ENCODE results near the gene EDAR. TPM values are rescaled to one million over a fixed set of nuclear protein-coding genes. Genes with fewer than 3 reads are reported as not detected.
A peak's percentile ranks its signal among the peaks of the same experiment; 100 is the strongest.

EDAR gene
- polyA plus RNA-seq, 6 donors from 2014 or later = 0.05 TPM; not detected in 5

GRCh38 chr2:109018452-109018851 is 29.4 kb upstream of the EDAR start:
- peaks cover 8 to 29% (median 19%) of the 10 kb centered on the region in 3 donors for H3K27me3 Mint-ChIP-seq
- no peaks in the 10 kb centered on the region for H3K9me3 Mint-ChIP-seq
- H3K27ac Mint-ChIP-seq = peak overlapping the region in 1 of 6 donors; percentile 86
- H3K4me3 Mint-ChIP-seq = no peak overlapping the region
- no peak for ATAC-seq (ENCODE audit: low read depth in 2 of 2)
- no peak for DNase-seq
- no peaks in the 10 kb centered on the region for H3K36me3 Mint-ChIP-seq
- no peaks in the 10 kb centered on the region for H3K4me1 Mint-ChIP-seq

DNA sequence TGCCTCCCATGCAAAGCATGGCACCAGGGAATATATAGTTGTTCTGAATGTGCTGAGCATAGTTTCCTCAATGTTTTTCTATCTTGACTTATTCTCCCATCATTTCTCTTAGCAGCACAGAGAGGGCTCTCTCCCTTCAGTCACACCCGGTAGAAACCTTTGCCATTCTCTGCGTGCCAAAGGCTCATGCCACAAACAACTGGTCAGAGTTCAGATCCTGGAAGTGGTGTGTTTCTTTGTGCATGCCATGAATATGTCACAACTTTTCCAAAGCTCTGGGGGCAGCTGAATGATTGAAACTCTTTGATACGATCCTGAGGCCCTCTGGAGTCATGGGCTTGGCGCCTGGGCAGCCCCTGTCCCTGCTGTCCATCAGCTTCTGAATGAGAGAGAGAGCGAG is 28.0 kb upstream of the EDAR start:
- no peak for DNase-seq
- Mint-ChIP-seq H3K9me3 (no peaks in the 10 kb centered on the region), H3K4me1 (no peaks in the 10 kb centered on the region), H3K36me3 (no peaks in the 10 kb centered on the region), H3K4me3 (no peak overlapping the region), H3K27ac (no peak overlapping the region), H3K27me3 (peaks cover 8 to 29% (median 20%) of the 10 kb centered on the region in 3 donors)
- no peak for ATAC-seq (ENCODE audit: low read depth in 2 of 2)

DNA sequence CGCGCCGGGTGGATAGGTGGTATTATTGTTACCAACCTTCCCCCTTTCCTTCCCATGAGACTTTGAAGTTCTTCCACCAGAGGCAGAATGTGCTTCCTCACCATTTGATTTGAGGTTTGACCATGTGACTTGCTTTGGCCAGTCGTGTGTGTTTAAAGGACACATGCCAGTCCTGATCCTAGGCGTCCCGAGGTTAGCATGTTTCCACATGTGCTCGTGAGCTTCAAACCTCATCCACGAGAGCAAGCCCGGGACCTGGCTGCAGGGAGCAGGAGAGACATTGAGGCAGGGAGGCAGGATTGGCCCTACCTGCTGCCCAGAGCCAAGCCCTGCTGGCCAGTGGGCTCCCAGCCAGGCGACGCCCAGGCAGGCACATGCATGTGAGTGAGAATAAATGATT is 27.4 kb upstream of the EDAR start:
- DNase-seq = no peak
- H3K27me3 Mint-ChIP-seq = peaks cover 8 to 29% (median 26%) of the 10 kb centered on the region in 3 donors
- no peak overlapping the region for H3K4me3 Mint-ChIP-seq
- no peak overlapping the region for H3K27ac Mint-ChIP-seq
- no peaks in the 10 kb centered on the region for H3K4me1 Mint-ChIP-seq
- no peak for ATAC-seq (ENCODE audit: low read depth in 2 of 2)
- H3K9me3 Mint-ChIP-seq = no peaks in the 10 kb centered on the region
- H3K36me3 Mint-ChIP-seq = no peaks in the 10 kb centered on the region

GRCh38 chr2:109014476-109014875 is 25.5 kb upstream of the EDAR start:
- no peak for ATAC-seq (ENCODE audit: low read depth in 2 of 2)
- Mint-ChIP-seq H3K27me3 (peaks cover 8 to 26% (median 15%) of the 10 kb centered on the region in 3 donors), H3K36me3 (no peaks in the 10 kb centered on the region), H3K27ac (no peak overlapping the region), H3K4me1 (no peaks in the 10 kb centered on the region), H3K9me3 (peaks cover 0 to 1% (median 0%) of the 10 kb centered on the region in 7 donors), H3K4me3 (no peak overlapping the region)
- DNase-seq = no peak

DNA sequence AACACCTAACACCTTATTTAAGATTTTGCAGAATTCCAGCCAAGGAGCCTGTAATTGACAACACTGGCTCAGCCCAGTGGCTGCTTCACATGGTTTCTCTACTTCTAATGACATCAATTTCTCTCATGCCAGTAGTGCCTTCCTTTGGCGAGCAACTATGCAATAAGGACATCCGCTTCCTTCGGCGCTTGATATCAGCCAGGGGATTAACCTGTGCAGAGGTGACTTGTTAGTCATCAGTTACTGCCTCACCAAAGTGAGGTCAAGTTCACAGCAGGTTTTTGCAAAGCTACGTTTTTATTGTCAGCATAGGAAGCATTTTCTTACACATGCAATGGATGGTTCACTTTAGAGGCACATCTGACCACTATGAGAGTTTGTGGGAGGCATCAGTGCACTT is 24.0 kb upstream of the EDAR start:
- H3K27me3 Mint-ChIP-seq = peaks cover 4 to 18% (median 5%) of the 10 kb centered on the region in 3 donors
- DNase-seq = no peak
- H3K36me3 Mint-ChIP-seq = no peaks in the 10 kb centered on the region
- ATAC-seq (ENCODE audit: low read depth in 2 of 2) = no peak
- peaks cover 0 to 1% (median 0%) of the 10 kb centered on the region in 7 donors for H3K9me3 Mint-ChIP-seq
- no peaks in the 10 kb centered on the region for H3K4me1 Mint-ChIP-seq
- no peak overlapping the region for H3K27ac Mint-ChIP-seq
- no peak overlapping the region for H3K4me3 Mint-ChIP-seq

- H3K9me3 Mint-ChIP-seq = peaks cover 0 to 1% (median 0%) of the 10 kb centered on the region in 7 donors
- DNase-seq (no peak), ATAC-seq (ENCODE audit: low read depth in 2 of 2) (no peak)
- H3K27me3 Mint-ChIP-seq = peaks cover 0 to 18% (median 0%) of the 10 kb centered on the region in 3 donors
- H3K4me1 Mint-ChIP-seq = no peaks in the 10 kb centered on the region
- no peak overlapping the region for H3K4me3 Mint-ChIP-seq
- no peaks in the 10 kb centered on the region for H3K36me3 Mint-ChIP-seq
- no peak overlapping the region for H3K27ac Mint-ChIP-seq
Observed at GRCh38 chr2:109009920-109010610, 21.0 kb upstream of the EDAR start.

DNA sequence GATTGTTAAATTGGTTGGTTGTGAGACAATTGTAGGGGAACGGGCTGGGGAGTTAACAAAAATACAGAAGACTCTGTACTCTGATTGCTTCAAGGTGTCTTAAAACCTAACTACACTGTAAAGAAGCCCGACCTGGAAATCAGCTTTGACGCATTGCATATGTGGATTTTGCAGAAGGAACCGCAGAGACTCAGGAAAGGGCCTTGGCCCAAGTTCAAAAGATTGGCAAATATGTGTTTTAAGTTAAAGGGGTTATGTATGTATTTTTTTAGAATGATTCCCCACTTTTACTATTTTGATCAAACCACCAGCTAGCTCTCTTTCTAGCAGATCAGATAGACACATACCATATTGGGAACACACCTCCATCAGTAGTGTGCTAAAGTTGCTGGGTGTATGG is 18.0 kb upstream of the EDAR start:
- Mint-ChIP-seq H3K36me3 (no peaks in the 10 kb centered on the region), H3K27ac (no peak overlapping the region), H3K4me1 (no peaks in the 10 kb centered on the region), H3K27me3 (peaks cover 0 to 17% (median 8%) of the 10 kb centered on the region in 3 donors), H3K4me3 (no peak overlapping the region), H3K9me3 (peaks cover 0 to 1% (median 0%) of the 10 kb centered on the region in 7 donors)
- DNase-seq (no peak), ATAC-seq (ENCODE audit: low read depth in 2 of 2) (no peak)

DNA sequence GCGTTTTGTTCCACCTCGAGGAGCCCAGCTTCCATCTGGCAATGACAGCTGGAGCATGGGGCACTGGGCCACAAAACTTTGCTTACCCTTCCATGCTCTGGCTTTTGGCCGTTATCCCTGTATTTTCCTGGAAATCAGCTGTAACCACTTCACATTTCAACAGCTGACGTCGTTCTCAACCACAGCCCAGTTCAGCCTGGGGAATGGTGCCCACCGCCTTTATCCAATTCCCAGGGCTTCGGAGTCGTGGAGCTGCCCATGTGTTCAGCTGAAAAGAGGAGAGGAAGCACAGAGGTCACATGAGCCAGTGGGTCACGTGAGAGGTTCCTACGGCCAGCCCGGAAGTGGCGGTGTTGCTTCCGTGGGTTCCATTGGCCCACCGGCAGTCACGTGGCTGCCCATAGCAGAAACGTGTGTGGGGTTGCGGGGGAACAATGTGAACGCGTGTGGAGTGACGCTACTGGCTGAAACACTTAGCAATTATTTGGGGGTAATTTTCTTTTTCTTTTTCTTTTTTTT is 16.7 kb upstream of the EDAR start:
- no peak for DNase-seq
- H3K27ac Mint-ChIP-seq = no peak overlapping the region

GRCh38 chr2:109001201-109001600 is 12.2 kb upstream of the EDAR start:
- Mint-ChIP-seq H3K9me3 (no peaks in the 10 kb centered on the region), H3K36me3 (no peaks in the 10 kb centered on the region), H3K27me3 (peaks cover 0 to 8% (median 0%) of the 10 kb centered on the region in 3 donors), H3K27ac (no peak overlapping the region), H3K4me3 (no peak overlapping the region), H3K4me1 (no peaks in the 10 kb centered on the region)
- DNase-seq (no peak), ATAC-seq (ENCODE audit: low read depth in 2 of 2) (no peak)

More for the DNA sequence above, 16.7 kb upstream of the EDAR start:
- Mint-ChIP-seq H3K9me3 (peaks cover 0 to 1% (median 0%) of the 10 kb centered on the region in 7 donors), H3K4me1 (no peaks in the 10 kb centered on the region), H3K27me3 (peaks cover 0 to 8% (median 5%) of the 10 kb centered on the region in 3 donors), H3K36me3 (no peaks in the 10 kb centered on the region), H3K4me3 (peak overlapping the region in 1 of 8 donors; percentile 76)
- ATAC-seq (ENCODE audit: low read depth in 2 of 2) = no peak

GRCh38 chr2:109000738-109001137 is 11.7 kb upstream of the EDAR start:
- H3K36me3 Mint-ChIP-seq = no peaks in the 10 kb centered on the region
- no peak for ATAC-seq (ENCODE audit: low read depth in 2 of 2)

DNA sequence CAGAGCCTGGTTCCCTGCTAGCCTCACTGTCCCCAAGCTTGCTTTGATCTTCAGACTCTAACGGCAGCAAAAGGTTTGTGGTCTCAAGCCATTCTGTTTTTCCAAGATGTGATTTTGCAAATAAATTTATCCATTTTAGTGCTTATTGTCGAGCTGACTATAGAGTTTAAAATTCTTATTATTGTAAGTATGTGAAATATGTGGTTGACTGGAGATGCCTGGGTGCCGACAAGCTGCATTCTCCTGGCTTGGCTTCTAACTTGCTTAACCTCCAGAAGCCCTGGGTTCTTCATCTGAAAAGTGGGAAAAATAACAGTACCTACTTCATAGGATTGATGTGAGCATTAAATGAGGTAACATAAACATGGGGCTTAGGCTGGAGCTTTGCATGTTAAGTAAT is 9.9 kb upstream of the EDAR start:
- H3K27me3 Mint-ChIP-seq = peaks cover 0 to 8% (median 0%) of the 10 kb centered on the region in 3 donors
- H3K27ac Mint-ChIP-seq = no peak overlapping the region
- DNase-seq (no peak), ATAC-seq (ENCODE audit: low read depth in 2 of 2) (no peak)
- H3K4me1 Mint-ChIP-seq = no peaks in the 10 kb centered on the region
- no peak overlapping the region for H3K4me3 Mint-ChIP-seq
- no peaks in the 10 kb centered on the region for H3K36me3 Mint-ChIP-seq
- peaks cover 0 to 3% (median 0%) of the 10 kb centered on the region in 7 donors for H3K9me3 Mint-ChIP-seq

More at GRCh38 chr2:109000738-109001137, 11.7 kb upstream of the EDAR start:
- Mint-ChIP-seq H3K27ac (no peak overlapping the region), H3K4me1 (no peaks in the 10 kb centered on the region), H3K27me3 (peaks cover 0 to 8% (median 0%) of the 10 kb centered on the region in 3 donors), H3K9me3 (peaks cover 0 to 2% (median 0%) of the 10 kb centered on the region in 7 donors), H3K4me3 (no peak overlapping the region)
- no peak for DNase-seq

DNA sequence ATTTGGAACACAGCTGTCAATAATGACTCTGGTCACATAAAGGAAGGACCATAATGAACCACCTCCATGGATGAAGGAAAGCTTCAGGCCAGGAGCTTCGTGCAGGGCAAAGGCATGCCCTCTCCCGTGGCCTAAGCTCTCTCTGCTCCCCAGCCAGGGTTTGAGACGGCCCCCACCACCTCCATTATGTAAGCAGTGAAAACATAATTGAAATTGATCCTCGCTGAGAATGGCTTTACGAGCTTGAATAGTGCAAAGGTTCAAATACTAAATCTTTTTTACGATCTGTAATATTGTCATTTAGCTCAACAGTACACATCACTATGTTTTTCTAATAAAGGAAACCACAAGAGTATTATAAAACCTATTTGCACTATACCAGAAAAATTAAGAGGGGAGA is 5.2 kb upstream of the EDAR start:
- Mint-ChIP-seq H3K27ac (no peak overlapping the region), H3K27me3 (peaks cover 4 to 6% (median 4%) of the 10 kb centered on the region in 3 donors), H3K9me3 (peaks cover 0 to 3% (median 0%) of the 10 kb centered on the region in 7 donors), H3K4me1 (no peaks in the 10 kb centered on the region), H3K36me3 (no peaks in the 10 kb centered on the region), H3K4me3 (no peak overlapping the region)
- ATAC-seq (ENCODE audit: low read depth in 2 of 2) = no peak
- DNase-seq = no peak

DNA sequence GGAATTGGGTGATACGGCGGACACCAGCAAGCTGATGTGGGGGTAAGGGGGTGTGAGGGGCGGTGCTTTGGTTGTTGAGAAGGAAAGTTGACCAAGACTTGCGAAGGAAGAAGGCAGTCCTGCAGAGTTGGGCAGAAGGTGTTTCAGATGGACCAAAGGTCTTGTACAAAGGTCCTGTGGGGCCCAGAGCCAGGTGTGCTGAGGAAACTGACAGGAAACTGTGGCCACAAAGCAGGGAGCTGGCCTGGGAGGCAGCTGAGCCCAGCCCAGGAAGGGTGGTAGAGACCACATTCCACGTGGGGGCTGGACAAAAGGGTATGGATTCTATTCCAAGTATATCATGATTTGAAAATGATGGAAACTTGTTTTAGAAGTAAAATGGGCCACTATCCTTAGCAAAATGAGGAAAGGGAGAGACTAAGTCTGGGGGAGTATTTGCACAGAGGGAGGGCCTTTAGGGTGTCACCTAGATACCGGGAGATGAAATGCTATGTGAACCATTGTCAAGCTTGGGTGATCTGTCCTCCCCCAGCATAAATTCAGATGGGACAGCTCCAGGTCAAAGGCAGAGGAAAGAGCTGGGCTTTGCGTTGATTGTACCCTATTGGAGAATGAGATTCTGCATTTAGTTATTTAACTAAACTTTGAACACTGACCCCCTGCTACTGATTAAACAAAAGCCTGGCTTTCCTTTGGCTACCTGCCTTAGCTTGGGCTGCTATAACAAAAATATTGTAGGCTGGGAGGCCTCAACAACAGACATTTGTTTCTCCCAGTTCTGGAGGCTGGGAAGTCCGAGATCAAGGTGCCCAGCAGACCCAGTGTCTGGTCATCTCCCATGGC is 4.3 kb upstream of the EDAR start:
- H3K27ac Mint-ChIP-seq = no peak overlapping the region
- ATAC-seq (ENCODE audit: low read depth in 2 of 2) = no peak
- H3K4me3 Mint-ChIP-seq = no peak overlapping the region

More for the DNA sequence above, 4.3 kb upstream of the EDAR start:
- no peak for DNase-seq
- Mint-ChIP-seq H3K4me1 (no peaks in the 10 kb centered on the region), H3K9me3 (peaks cover 0 to 3% (median 0%) of the 10 kb centered on the region in 7 donors), H3K36me3 (no peaks in the 10 kb centered on the region), H3K27me3 (peaks cover 5 to 12% (median 11%) of the 10 kb centered on the region in 3 donors)

Measured in naive B cell (primary cell).